Loucy (cell line): Measurements from ENCODE around the gene ARHGAP15.

Source experiments
- H2AFZ ChIP-seq: fragments of 200-600 bp; sonication (generic); 2 replicates; pipeline ENCODE4 v1.6.0; 2016; ENCODE audit warnings: antibody characterized with exemption, mild to moderate bottlenecking, low read length, moderate library complexity
- H3F3A ChIP-seq: fragments of 200-600 bp; 2 replicates; pipeline ENCODE4 v1.6.0; 2016; ENCODE audit warnings: antibody characterized with exemption, low read depth, mild to moderate bottlenecking
- H3K27me3 ChIP-seq: fragments of 200-600 bp; sonication (generic); 2 replicates; pipeline ENCODE4 v1.6.1; 2014; ENCODE audit warnings: low read length, mild to moderate bottlenecking; ENCODE audit not compliant: insufficient read depth, poor library complexity, severe bottlenecking
- H3K36me3 ChIP-seq: fragments of 200-600 bp; sonication (generic); 2 replicates; pipeline ENCODE4 v1.6.1; 2016; ENCODE audit warnings: low read length; ENCODE audit not compliant: insufficient read depth
- H3K4me1 ChIP-seq: fragments of 200-600 bp; sonication (generic); 2 replicates; pipeline ENCODE4 v1.5.1; 2014; ENCODE audit warnings: low read length, mild to moderate bottlenecking; ENCODE audit not compliant: insufficient read depth, poor library complexity, severe bottlenecking
- H3K4me2 ChIP-seq: fragments of 200-600 bp; sonication (generic); 2 replicates; pipeline ENCODE4 v1.6.0; 2014; ENCODE audit warnings: antibody characterized with exemption, low read length, low read depth, mild to moderate bottlenecking; ENCODE audit not compliant: poor library complexity, severe bottlenecking
- H3K4me3 ChIP-seq: fragments of 200-600 bp; sonication (generic); 2 replicates; pipeline ENCODE4 v1.5.1; 2014; ENCODE audit warnings: low read length, mild to moderate bottlenecking, mixed read lengths; ENCODE audit not compliant: poor library complexity, severe bottlenecking
- H3K79me2 ChIP-seq: fragments of 200-600 bp; sonication (generic); 2 replicates; pipeline ENCODE4 v1.6.1; 2014; ENCODE audit warnings: low read length; ENCODE audit not compliant: insufficient read depth
- H3K9ac ChIP-seq: fragments of 200-600 bp; sonication (generic); 2 replicates; pipeline ENCODE4 v1.6.0; 2014; ENCODE audit warnings: mild to moderate bottlenecking, low read depth, low read length, moderate library complexity; ENCODE audit not compliant: poor library complexity, severe bottlenecking
- H3K9me2 ChIP-seq: fragments of 200-600 bp; sonication (generic); replicated peaks from 2 replicates; pipeline ENCODE4 v1.6.1; 2016; ENCODE audit warnings: low read depth, low read length, mixed read lengths
- H3K9me3 ChIP-seq: fragments of 200-600 bp; sonication (generic); 2 replicates; pipeline ENCODE4 v1.6.1; 2014; ENCODE audit warnings: mild to moderate bottlenecking, antibody characterized with exemption, low read length, low read depth; ENCODE audit not compliant: insufficient read depth
- H4K20me1 ChIP-seq: fragments of 200-600 bp; sonication (generic); 2 replicates; pipeline ENCODE4 v1.6.0; 2014; ENCODE audit warnings: antibody characterized with exemption, low read length, mild to moderate bottlenecking; ENCODE audit not compliant: insufficient read depth, poor library complexity, severe bottlenecking
- CTCF ChIP-seq: fragments of 200-600 bp; sonication (generic); conservative IDR thresholded peaks from 2 replicates; pipeline ENCODE4 v1.5.1; 2014; ENCODE audit warnings: mild to moderate bottlenecking, antibody characterized with exemption, low read length
- EZH2phosphoT487 ChIP-seq: fragments of 200-600 bp; IDR thresholded peaks from 2 replicates; pipeline ENCODE4 v1.6.1; 2018; ENCODE audit warnings: antibody characterized with exemption, mild to moderate bottlenecking, moderate library complexity, borderline replicate concordance

The ARHGAP15 gene

GRCh38 chr2:143560724-143561123, 431.5 kb downstream of the ARHGAP15 start:
- no peaks in the 10 kb centered on the region for H3K4me1 ChIP-seq
- no peaks in the 10 kb centered on the region for H3K79me2 ChIP-seq
- H3K9me3 ChIP-seq, result no peaks in the 10 kb centered on the region
- H3K4me3 ChIP-seq, result no peak overlapping the region
- H3K9me2 ChIP-seq, result no peaks in the 10 kb centered on the region
- H3K27me3 ChIP-seq, result no peaks in the 10 kb centered on the region
- TF ChIP-seq EZH2phosphoT487 (no peak), CTCF (no peak)
- H3F3A ChIP-seq, result no peaks in the 10 kb centered on the region
- H4K20me1 ChIP-seq, result no peaks in the 10 kb centered on the region
- peaks cover 63% of the 10 kb centered on the region for H3K36me3 ChIP-seq
- H3K9ac ChIP-seq, result no peak overlapping the region
- no peak overlapping the region for H3K4me2 ChIP-seq
- H2AFZ ChIP-seq, result no peak overlapping the region

DNA sequence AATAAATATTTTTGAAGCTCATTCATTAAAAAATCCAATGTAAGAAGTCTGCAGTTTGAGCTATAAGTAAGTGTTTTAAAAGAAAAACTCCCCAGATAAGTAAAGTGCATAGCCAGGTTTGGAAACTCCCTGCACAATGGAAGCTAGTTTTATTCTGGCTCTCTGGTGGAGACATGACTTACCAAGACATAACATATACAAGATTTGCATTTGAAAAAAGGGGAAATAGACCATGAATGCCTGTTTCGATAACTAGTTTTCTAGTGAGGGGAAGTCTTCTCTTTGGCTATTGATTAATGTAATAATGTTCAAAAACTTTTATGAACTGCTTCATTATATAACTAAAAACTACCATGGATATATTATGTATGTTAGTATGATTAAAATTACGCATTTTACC, 435.2 kb downstream of the ARHGAP15 start:
- H3K36me3 ChIP-seq, result peaks cover 41% of the 10 kb centered on the region
- H4K20me1 ChIP-seq, result no peaks in the 10 kb centered on the region
- no peaks in the 10 kb centered on the region for H3K27me3 ChIP-seq
- no peak overlapping the region for H3K4me3 ChIP-seq
- no peaks in the 10 kb centered on the region for H3K4me1 ChIP-seq
- no peaks in the 10 kb centered on the region for H3K79me2 ChIP-seq
- H3K9ac ChIP-seq, result no peak overlapping the region
- H3K9me2 ChIP-seq, result no peaks in the 10 kb centered on the region
- no peak overlapping the region for H3K4me2 ChIP-seq
- no peak for TF ChIP-seq EZH2phosphoT487
- no peak for TF ChIP-seq CTCF
- no peaks in the 10 kb centered on the region for H3F3A ChIP-seq
- H2AFZ ChIP-seq, result no peak overlapping the region
- H3K9me3 ChIP-seq, result no peaks in the 10 kb centered on the region

DNA sequence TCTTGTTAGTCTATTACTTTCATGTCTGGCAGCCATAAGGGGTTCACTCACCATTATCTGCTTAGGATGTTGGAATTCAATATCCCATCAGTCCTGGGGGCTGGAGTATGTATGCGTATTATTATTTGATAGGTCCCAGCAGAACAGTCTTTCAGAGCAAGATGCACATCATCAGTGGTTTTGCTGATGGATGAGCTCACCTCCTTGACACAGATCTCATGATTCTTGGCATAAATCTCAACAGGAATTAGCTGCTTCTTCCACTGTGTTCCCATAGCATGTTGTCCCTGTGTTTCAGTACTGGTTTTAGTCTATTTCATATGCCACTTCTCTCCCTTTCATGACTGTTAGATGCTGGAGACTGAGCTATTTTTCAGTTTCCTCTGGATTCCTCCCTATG, 442.5 kb downstream of the ARHGAP15 start:
- Histone ChIP-seq H3K9me2 (no peaks in the 10 kb centered on the region), H3K4me2 (no peak overlapping the region), H4K20me1 (no peaks in the 10 kb centered on the region), H2AFZ (no peak overlapping the region), H3K27me3 (no peaks in the 10 kb centered on the region), H3K4me3 (no peak overlapping the region), H3K4me1 (no peaks in the 10 kb centered on the region), H3K36me3 (peaks cover 39% of the 10 kb centered on the region; the same call in 1 of the 2 replicates), H3F3A (no peaks in the 10 kb centered on the region), H3K9ac (no peak overlapping the region), H3K9me3 (no peaks in the 10 kb centered on the region), H3K79me2 (no peaks in the 10 kb centered on the region)
- TF ChIP-seq CTCF, result no peak
- no peak for TF ChIP-seq EZH2phosphoT487
